GM06990 (cell line): Measurements from ENCODE around the gene IL9.

ENCODE experiments used
- DNase-seq: peaks from one replicate; pipeline ENCODE4 v3.0.0-alpha.2; 2011; ENCODE audit not compliant: insufficient read length; ENCODE audit errors: extremely low read depth
- H3K27me3 ChIP-seq: replicated peaks from 2 replicates; pipeline ENCODE4 v1.6.0; 2011; ENCODE audit warnings: low read length; ENCODE audit not compliant: control insufficient read depth, insufficient read depth
- H3K36me3 ChIP-seq: 2 replicates; pipeline ENCODE4 v1.5.1; 2011; ENCODE audit warnings: low read length; ENCODE audit not compliant: control insufficient read depth, insufficient read depth
- H3K4me3 ChIP-seq: replicated peaks from 2 replicates; pipeline ENCODE4 v1.5.1; 2011; ENCODE audit warnings: low read depth, mild to moderate bottlenecking, control low read depth, low read length
- TF ChIP-seq, protein P1 (sequence below): IDR thresholded peaks from 2 replicates; pipeline ENCODE4 v1.5.1; 2011; ENCODE audit warnings: low read length, control low read depth, mild to moderate bottlenecking, inconsistent platforms; ENCODE audit not compliant: insufficient read depth, poor library complexity, severe bottlenecking

IL9 gene

DNA sequence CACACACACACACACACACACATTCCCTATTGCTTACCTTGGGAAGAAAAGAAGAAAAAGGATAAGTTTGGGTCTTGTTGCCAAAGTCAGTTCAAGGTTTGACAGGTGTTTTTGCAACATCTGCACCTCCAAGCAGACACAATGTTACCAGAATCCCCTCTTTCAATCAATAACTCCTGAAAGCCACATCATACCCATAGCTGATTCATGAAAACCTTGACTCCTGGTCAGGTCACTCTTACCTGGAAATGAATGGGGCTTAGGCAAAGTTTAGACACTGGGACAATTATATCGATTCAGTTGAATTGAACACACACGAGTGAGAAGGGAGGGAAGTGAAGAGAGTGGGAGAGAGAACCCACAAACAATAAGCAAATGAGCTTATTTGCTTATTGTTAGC lies 27.0 kb downstream of the IL9 start:
- no peaks in the 10 kb centered on the region for H3K27me3 ChIP-seq
- no peak for DNase-seq
- TF ChIP-seq, protein P1, sequence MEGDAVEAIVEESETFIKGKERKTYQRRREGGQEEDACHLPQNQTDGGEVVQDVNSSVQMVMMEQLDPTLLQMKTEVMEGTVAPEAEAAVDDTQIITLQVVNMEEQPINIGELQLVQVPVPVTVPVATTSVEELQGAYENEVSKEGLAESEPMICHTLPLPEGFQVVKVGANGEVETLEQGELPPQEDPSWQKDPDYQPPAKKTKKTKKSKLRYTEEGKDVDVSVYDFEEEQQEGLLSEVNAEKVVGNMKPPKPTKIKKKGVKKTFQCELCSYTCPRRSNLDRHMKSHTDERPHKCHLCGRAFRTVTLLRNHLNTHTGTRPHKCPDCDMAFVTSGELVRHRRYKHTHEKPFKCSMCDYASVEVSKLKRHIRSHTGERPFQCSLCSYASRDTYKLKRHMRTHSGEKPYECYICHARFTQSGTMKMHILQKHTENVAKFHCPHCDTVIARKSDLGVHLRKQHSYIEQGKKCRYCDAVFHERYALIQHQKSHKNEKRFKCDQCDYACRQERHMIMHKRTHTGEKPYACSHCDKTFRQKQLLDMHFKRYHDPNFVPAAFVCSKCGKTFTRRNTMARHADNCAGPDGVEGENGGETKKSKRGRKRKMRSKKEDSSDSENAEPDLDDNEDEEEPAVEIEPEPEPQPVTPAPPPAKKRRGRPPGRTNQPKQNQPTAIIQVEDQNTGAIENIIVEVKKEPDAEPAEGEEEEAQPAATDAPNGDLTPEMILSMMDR = no peak
- H3K36me3 ChIP-seq = no peaks in the 10 kb centered on the region
- no peak overlapping the region for H3K4me3 ChIP-seq

GRCh38 chr5:135867599-135867998 lies 28.0 kb downstream of the IL9 start:
- TF ChIP-seq, protein P1 = no peak
- no peak for DNase-seq
- no peaks in the 10 kb centered on the region for H3K27me3 ChIP-seq
- H3K36me3 ChIP-seq = no peaks in the 10 kb centered on the region
- no peak overlapping the region for H3K4me3 ChIP-seq

- Histone ChIP-seq H3K36me3 (no peaks in the 10 kb centered on the region), H3K27me3 (no peaks in the 10 kb centered on the region), H3K4me3 (no peak overlapping the region)
- no peak for DNase-seq
- TF ChIP-seq, protein P1 = no peak
Measured at GRCh38 chr5:135866016-135866415, 29.6 kb downstream of the IL9 start.

GRCh38 chr5:135864503-135865435 lies 30.9 kb downstream of the IL9 start:
- Histone ChIP-seq H3K4me3 (no peak overlapping the region), H3K27me3 (no peaks in the 10 kb centered on the region), H3K36me3 (no peaks in the 10 kb centered on the region)
- DNase-seq = no peak
- TF ChIP-seq, protein P1 = no peak

- Histone ChIP-seq H3K36me3 (no peaks in the 10 kb centered on the region), H3K4me3 (no peak overlapping the region), H3K27me3 (no peaks in the 10 kb centered on the region)
- TF ChIP-seq, protein P1 = no peak
- no peak for DNase-seq
Measured at GRCh38 chr5:135862744-135863143, 32.9 kb downstream of the IL9 start.
